GM21737 (cell line): ENCODE results near the gene PCTP.
A peak's percentile ranks its signal among the peaks of the same experiment; 100 is the strongest.

Experiments
- ATAC-seq: cut with Tn5 transposase; IDR thresholded peaks from one replicate; pipeline ENCODE4 v1.9.1; 2021; ENCODE audit warnings: mild to moderate bottlenecking, moderate library complexity; ENCODE audit not compliant: unreplicated experiment

PCTP gene

GRCh38 chr17:55750750-55751657 is at the start of gene PCTP:
TSS of gene PCTP (plus strand) at chr17:55751051. CDS start at chr17:55751104, 53 bp downstream.
- peak; percentile 99 for ATAC-seq

GRCh38 chr17:55702150-55702549 is 48.7 kb upstream of the PCTP start:
- ATAC-seq, result no peak

- ATAC-seq, result no peak
Observed at GRCh38 chr17:55704401-55704800, 46.5 kb upstream of the PCTP start.

- ATAC-seq, result no peak
Observed at GRCh38 chr17:55705847-55706246, 45.0 kb upstream of the PCTP start.

GRCh38 chr17:55706808-55707773 is 43.8 kb upstream of the PCTP start:
- no peak for ATAC-seq

- ATAC-seq, result no peak
Observed at GRCh38 chr17:55708175-55708974, 42.5 kb upstream of the PCTP start.

GRCh38 chr17:55709440-55709839 is 41.4 kb upstream of the PCTP start:
- no peak for ATAC-seq

GRCh38 chr17:55709984-55710383 is 40.9 kb upstream of the PCTP start:
- no peak for ATAC-seq

GRCh38 chr17:55710410-55710809 is 40.4 kb upstream of the PCTP start:
- no peak for ATAC-seq

GRCh38 chr17:55710829-55711496 is 39.9 kb upstream of the PCTP start:
- ATAC-seq, result no peak

- ATAC-seq, result no peak
Observed at GRCh38 chr17:55717432-55717831, 33.4 kb upstream of the PCTP start.

GRCh38 chr17:55717898-55718735 is 32.7 kb upstream of the PCTP start:
- ATAC-seq, result no peak

GRCh38 chr17:55720919-55721836 is 29.7 kb upstream of the PCTP start:
- ATAC-seq, result no peak

- no peak for ATAC-seq
Observed at GRCh38 chr17:55722016-55722736, 28.7 kb upstream of the PCTP start.

- no peak for ATAC-seq
Observed at GRCh38 chr17:55722742-55723487, 27.9 kb upstream of the PCTP start, which contains the start of gene TMEM100. TSS of gene TMEM100 (minus strand) at chr17:55722864. CDS start at chr17:55721070, 1,794 bp downstream.

- no peak for ATAC-seq
Observed at GRCh38 chr17:55723488-55723848, 27.4 kb upstream of the PCTP start.

GRCh38 chr17:55726440-55726839 is 24.4 kb upstream of the PCTP start:
- no peak for ATAC-seq
